Memory B cell (primary cell): ENCODE measurements around the gene HIVEP1.
"Not testable (repeated sequence)": the region's sequence is repeated elsewhere in the genome, so short reads cannot be mapped to it uniquely, and the experiment has no call there.

Source experiments
- ATAC-seq: fragments of 150-1000 bp; cut with Tn5 transposase; 2 replicates; pipeline ENCODE4 v1.10.0; 2021; ENCODE audit warnings: low read depth, mild to moderate bottlenecking, moderate library complexity
- DNase-seq, 2 donors: peaks; one replicate each; pipeline ENCODE4 v3.0.0; 2022; ENCODE audit warnings: low spot score in 2 of 2
- H3K27ac Mint-ChIP-seq: one replicate; pipeline ENCODE4 v1.8.0; 2022; ENCODE audit warnings: mild to moderate bottlenecking, moderate library complexity, mixed read lengths
- H3K27me3 Mint-ChIP-seq: one replicate; pipeline ENCODE4 v1.8.0; 2022; ENCODE audit warnings: mixed read lengths
- H3K36me3 Mint-ChIP-seq: one replicate; pipeline ENCODE4 v1.8.0; 2022; ENCODE audit warnings: mild to moderate bottlenecking, mixed read lengths
- H3K4me1 Mint-ChIP-seq: one replicate; pipeline ENCODE4 v1.8.0; 2022; ENCODE audit warnings: mixed read lengths
- H3K4me3 Mint-ChIP-seq: one replicate; pipeline ENCODE4 v1.8.0; 2022; ENCODE audit warnings: mild to moderate bottlenecking, moderate library complexity, mixed read lengths
- H3K9me3 Mint-ChIP-seq: one replicate; pipeline ENCODE4 v1.8.0; 2022; ENCODE audit warnings: mixed read lengths

HIVEP1 gene

GRCh38 chr6:12172572-12172971 lies 160.5 kb downstream of the HIVEP1 start:
- Mint-ChIP-seq H3K36me3 (peaks cover 9% of the 10 kb centered on the region), H3K4me1 (peaks cover 2% of the 10 kb centered on the region), H3K9me3 (peaks cover 2% of the 10 kb centered on the region), H3K27ac (no peak overlapping the region), H3K27me3 (no peaks in the 10 kb centered on the region), H3K4me3 (no peak overlapping the region)
- ATAC-seq (no peak), DNase-seq (no peak)

DNA sequence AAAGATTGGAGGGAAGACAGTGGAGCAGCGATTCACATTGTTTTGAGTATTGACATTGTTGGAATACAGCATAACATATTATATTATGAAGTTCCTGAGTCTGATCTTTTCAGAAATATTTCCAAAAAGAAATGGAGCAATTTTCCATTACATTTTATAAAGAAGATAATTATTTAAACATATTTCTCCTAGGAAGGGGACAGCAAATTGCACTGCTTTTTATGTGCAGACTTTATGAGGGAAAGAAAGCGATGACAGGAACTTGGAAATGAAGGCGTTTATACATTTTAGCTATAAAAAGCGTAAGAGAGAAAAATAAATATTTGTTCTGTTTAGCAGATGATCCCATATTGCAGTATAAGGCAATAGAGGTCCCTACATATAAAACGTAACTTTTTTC lies 161.1 kb downstream of the HIVEP1 start:
- Mint-ChIP-seq H3K36me3 (peaks cover 9% of the 10 kb centered on the region), H3K4me1 (peaks cover 2% of the 10 kb centered on the region), H3K27me3 (no peaks in the 10 kb centered on the region), H3K4me3 (no peak overlapping the region), H3K27ac (no peak overlapping the region), H3K9me3 (peaks cover 2% of the 10 kb centered on the region)
- ATAC-seq (no peak), DNase-seq (no peak)

- peaks cover 2% of the 10 kb centered on the region for H3K4me1 Mint-ChIP-seq
- peaks cover 9% of the 10 kb centered on the region for H3K36me3 Mint-ChIP-seq
- H3K27ac Mint-ChIP-seq = no peak overlapping the region
- H3K4me3 Mint-ChIP-seq = no peak overlapping the region
- H3K27me3 Mint-ChIP-seq = no peaks in the 10 kb centered on the region
- DNase-seq (no peak), ATAC-seq (no peak)
- peaks cover 2% of the 10 kb centered on the region for H3K9me3 Mint-ChIP-seq
Measured at GRCh38 chr6:12173661-12174060, 161.5 kb downstream of the HIVEP1 start.

- Mint-ChIP-seq H3K27ac (no peak overlapping the region), H3K27me3 (no peaks in the 10 kb centered on the region), H3K36me3 (peaks cover 6% of the 10 kb centered on the region), H3K4me3 (no peak overlapping the region), H3K9me3 (peaks cover 2% of the 10 kb centered on the region), H3K4me1 (peaks cover 2% of the 10 kb centered on the region)
- no peak for ATAC-seq
- DNase-seq = no peak
Measured at GRCh38 chr6:12174878-12175277, 162.8 kb downstream of the HIVEP1 start.

DNA sequence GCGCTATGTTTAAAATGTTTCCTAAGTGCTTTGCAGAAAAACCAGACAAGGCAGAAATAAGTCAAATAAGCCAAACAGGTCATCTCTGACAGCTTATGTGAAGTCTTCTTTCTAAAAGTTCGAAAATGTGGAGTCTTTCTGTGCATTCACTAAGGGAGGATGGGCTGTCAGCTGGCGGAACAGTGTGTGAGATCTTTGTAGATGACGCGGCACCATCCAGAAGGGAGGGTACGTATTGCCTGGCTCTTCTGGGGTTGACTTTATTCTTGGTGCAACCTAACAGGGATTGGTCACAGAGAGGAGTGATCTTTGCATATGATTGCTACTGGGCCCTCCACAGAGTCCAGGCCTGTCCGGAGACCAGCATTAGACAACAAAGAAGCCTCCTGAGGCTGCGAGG lies 163.5 kb downstream of the HIVEP1 start:
- H3K4me3 Mint-ChIP-seq = no peak overlapping the region
- DNase-seq (no peak), ATAC-seq (no peak)
- H3K27me3 Mint-ChIP-seq = no peaks in the 10 kb centered on the region
- H3K4me1 Mint-ChIP-seq = no peaks in the 10 kb centered on the region
- no peak overlapping the region for H3K27ac Mint-ChIP-seq
- peaks cover 2% of the 10 kb centered on the region for H3K9me3 Mint-ChIP-seq
- peaks cover 6% of the 10 kb centered on the region for H3K36me3 Mint-ChIP-seq

DNA sequence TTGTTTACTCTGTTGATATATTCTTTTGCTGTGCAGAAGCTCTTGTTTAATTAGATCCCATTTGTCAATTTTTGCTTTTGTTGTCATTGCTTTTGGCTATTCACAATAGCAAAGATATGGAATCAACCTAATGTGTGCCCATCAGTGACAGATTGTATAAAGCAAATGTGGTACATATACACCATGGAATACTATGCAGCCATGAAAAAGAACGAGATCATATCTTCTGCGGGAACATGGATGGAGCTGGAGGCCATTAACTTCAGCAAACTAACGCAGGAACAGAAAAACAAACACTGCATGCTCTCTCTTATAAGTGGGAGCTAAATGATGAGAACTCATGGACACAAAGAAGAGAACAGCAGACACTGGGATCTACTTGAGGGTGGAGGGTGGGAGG lies 164.7 kb downstream of the HIVEP1 start:
- H3K27ac Mint-ChIP-seq, H3K4me3 Mint-ChIP-seq, ATAC-seq, H3K36me3 Mint-ChIP-seq, DNase-seq, H3K4me1 Mint-ChIP-seq, H3K27me3 Mint-ChIP-seq, H3K9me3 Mint-ChIP-seq: not testable (repeated sequence)

DNA sequence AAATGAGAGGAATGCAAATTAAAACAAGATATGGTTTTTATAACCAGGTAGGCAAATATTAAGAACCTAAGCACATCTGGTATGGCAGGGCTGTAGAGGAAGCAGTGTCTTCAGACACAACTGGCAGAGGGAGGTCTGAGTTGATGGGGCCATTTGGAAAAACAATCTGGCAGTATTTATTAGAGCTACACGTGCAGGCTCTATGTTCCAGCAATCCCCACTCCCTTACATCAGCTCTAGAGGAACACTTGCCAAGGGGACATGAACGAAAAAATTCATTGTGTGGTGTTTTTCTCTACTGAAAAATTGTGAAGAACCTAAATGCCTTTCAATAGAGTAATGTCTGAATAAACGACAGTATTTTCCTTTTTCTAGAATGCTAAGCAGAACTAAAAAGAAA lies 166.4 kb downstream of the HIVEP1 start:
- no peaks in the 10 kb centered on the region for H3K4me1 Mint-ChIP-seq
- no peak overlapping the region for H3K4me3 Mint-ChIP-seq
- no peak overlapping the region for H3K27ac Mint-ChIP-seq
- DNase-seq = no peak
- H3K36me3 Mint-ChIP-seq = peaks cover 6% of the 10 kb centered on the region
- peaks cover 2% of the 10 kb centered on the region for H3K9me3 Mint-ChIP-seq
- ATAC-seq = no peak
- no peaks in the 10 kb centered on the region for H3K27me3 Mint-ChIP-seq

DNA sequence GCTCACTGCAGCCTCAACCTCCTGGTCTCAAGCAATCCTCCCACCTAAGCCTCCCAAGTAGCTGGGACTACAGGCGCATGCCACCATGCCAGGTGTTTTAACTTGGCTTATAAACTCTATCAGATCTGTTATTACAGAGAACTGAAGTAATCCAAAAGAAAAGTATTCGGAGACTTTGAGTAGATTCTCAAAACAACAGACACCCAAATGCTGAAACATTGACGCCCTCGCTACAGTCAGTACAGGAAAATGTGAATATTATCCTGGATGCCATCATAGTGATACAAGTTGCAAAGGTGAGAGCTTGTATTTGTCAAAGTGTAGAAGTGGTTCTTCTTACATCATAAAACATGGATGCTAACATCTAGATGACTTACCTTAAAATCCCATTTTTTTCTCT lies 169.4 kb downstream of the HIVEP1 start:
- ATAC-seq (no peak), DNase-seq (no peak)

DNA sequence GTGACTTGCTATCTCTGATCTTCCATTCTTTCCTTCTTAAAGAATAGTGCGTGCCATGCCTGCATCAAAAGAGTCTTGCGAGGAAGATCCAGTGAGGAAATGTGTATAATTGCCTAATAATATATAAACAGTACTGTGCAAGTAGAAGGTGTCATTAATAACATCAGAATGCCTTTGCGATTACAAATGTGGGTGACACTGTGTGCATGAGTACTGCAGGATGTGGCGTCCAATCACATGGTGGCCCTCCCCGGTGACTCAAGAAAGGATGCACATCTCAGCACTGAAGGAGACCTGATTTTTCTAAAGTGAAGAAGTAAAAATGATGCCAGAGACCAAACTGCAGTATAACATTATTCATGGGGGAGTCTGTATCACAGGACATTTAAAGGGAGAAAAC lies 170.6 kb downstream of the HIVEP1 start:
- Mint-ChIP-seq H3K9me3 (no peaks in the 10 kb centered on the region), H3K4me1 (no peaks in the 10 kb centered on the region), H3K36me3 (no peaks in the 10 kb centered on the region), H3K27me3 (no peaks in the 10 kb centered on the region), H3K4me3 (no peak overlapping the region), H3K27ac (no peak overlapping the region)
- no peak for ATAC-seq
- DNase-seq = no peak

More for the DNA sequence above, 169.4 kb downstream of the HIVEP1 start:
- Mint-ChIP-seq H3K27ac (no peak overlapping the region), H3K4me1 (no peaks in the 10 kb centered on the region), H3K9me3 (peaks cover 2% of the 10 kb centered on the region), H3K36me3 (peaks cover 6% of the 10 kb centered on the region), H3K4me3 (no peak overlapping the region), H3K27me3 (no peaks in the 10 kb centered on the region)

DNA sequence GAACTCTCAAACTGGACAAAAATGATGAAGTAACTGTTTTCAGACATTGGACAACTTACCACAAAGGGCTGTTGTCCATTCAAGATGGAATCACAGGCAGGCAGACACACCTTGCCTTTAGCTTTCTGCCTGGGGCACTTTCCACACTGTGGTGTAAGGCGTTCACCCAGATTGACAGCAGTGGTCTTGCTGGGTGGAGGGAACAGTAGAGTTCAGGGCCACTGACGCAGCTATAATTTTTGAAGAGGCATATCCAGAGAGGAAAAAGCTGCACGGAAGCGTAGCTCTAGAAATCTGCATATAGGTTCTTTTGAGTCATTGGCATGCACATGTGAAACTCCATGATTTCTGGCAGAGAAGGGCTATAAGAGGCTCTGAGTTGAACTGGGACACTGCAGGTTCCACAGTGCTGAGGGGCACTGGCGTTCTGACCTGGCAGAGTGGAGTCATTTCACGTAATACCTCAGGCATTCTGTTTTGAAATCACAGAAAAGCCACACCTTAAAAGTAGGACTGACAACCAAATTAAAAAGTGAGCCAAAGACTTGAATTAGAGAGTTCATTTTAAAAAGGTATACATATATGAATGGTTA lies 173.1 kb downstream of the HIVEP1 start:
- no peaks in the 10 kb centered on the region for H3K36me3 Mint-ChIP-seq
- no peak for ATAC-seq
- no peaks in the 10 kb centered on the region for H3K27me3 Mint-ChIP-seq
- no peak overlapping the region for H3K4me3 Mint-ChIP-seq
- H3K4me1 Mint-ChIP-seq = no peaks in the 10 kb centered on the region
- no peaks in the 10 kb centered on the region for H3K9me3 Mint-ChIP-seq
- no peak overlapping the region for H3K27ac Mint-ChIP-seq
- DNase-seq = no peak

GRCh38 chr6:12186528-12186927 lies 174.4 kb downstream of the HIVEP1 start:
- no peak for DNase-seq
- H3K27me3 Mint-ChIP-seq = no peaks in the 10 kb centered on the region
- no peaks in the 10 kb centered on the region for H3K4me1 Mint-ChIP-seq
- H3K4me3 Mint-ChIP-seq = no peak overlapping the region
- no peak overlapping the region for H3K27ac Mint-ChIP-seq
- ATAC-seq = no peak
- no peaks in the 10 kb centered on the region for H3K9me3 Mint-ChIP-seq
- H3K36me3 Mint-ChIP-seq = no peaks in the 10 kb centered on the region

DNA sequence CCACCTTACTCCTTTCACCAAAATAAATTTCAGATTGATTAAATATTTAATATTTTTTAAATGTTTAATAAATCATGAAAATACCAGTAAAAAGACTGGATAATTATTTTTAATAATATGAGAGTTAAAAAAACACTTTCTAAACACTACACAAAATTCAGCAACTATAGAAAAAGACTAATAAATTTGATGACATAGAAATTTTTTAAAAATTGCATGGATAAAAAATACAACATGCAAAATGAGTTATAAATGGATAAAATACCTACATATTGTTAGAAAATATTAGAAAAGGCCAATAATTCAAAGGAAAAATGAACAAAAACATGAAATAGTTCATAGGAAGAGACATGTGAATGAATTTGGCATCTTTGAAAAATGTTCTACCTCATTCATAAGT lies 177.0 kb downstream of the HIVEP1 start:
- Mint-ChIP-seq H3K9me3 (peaks cover 2% of the 10 kb centered on the region), H3K4me3 (no peak overlapping the region), H3K36me3 (peaks cover 2% of the 10 kb centered on the region), H3K4me1 (no peaks in the 10 kb centered on the region), H3K27ac (no peak overlapping the region), H3K27me3 (no peaks in the 10 kb centered on the region)
- no peak for DNase-seq
- ATAC-seq = no peak

GRCh38 chr6:12189661-12190060 lies 177.5 kb downstream of the HIVEP1 start:
- no peak for ATAC-seq
- Mint-ChIP-seq H3K27ac (no peak overlapping the region), H3K27me3 (no peaks in the 10 kb centered on the region)

DNA sequence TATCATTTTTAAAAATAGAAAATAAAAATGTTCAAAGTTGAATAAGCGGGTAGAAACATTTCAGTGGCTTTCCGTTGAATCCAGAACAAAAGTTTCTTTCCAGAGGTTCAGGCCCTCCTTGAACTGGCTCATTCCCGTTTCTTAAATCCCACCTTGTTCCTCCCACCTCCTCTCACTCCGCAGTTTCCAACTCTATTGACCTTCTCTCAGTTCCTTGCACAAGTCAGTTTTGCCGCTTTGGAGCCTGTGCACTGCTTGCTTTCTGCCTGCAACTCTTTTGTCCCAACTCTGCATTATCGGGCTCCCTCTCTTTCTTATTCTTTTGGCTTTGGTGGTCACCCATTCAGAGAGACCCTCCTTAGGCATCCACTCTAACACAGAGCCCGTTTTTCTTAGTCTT lies 178.1 kb downstream of the HIVEP1 start:
- DNase-seq (no peak), ATAC-seq (no peak)
- Mint-ChIP-seq H3K36me3 (peaks cover 2% of the 10 kb centered on the region), H3K4me1 (no peaks in the 10 kb centered on the region), H3K4me3 (no peak overlapping the region), H3K27me3 (no peaks in the 10 kb centered on the region), H3K9me3 (peaks cover 2% of the 10 kb centered on the region), H3K27ac (no peak overlapping the region)

More at GRCh38 chr6:12189661-12190060, 177.5 kb downstream of the HIVEP1 start:
- H3K4me1 Mint-ChIP-seq = no peaks in the 10 kb centered on the region
- peaks cover 2% of the 10 kb centered on the region for H3K9me3 Mint-ChIP-seq
- H3K36me3 Mint-ChIP-seq = peaks cover 2% of the 10 kb centered on the region
- no peak for DNase-seq
- no peak overlapping the region for H3K4me3 Mint-ChIP-seq

GRCh38 chr6:12196326-12196936 lies 184.3 kb downstream of the HIVEP1 start:
- Mint-ChIP-seq H3K4me1 (no peaks in the 10 kb centered on the region), H3K27me3 (no peaks in the 10 kb centered on the region), H3K4me3 (no peak overlapping the region), H3K9me3 (peaks cover 2% of the 10 kb centered on the region), H3K27ac (no peak overlapping the region), H3K36me3 (peaks cover 2% of the 10 kb centered on the region)
- ATAC-seq = no peak
- DNase-seq = no peak
